HG03460 (cell line): ENCODE results near the gene RPS23.

Experiments
- ATAC-seq: cut with Tn5 transposase; IDR thresholded peaks from one replicate; pipeline ENCODE4 v1.9.1; 2021; ENCODE audit not compliant: unreplicated experiment

The RPS23 gene

GRCh38 chr5:82246960-82247574 lies 31.1 kb downstream of the RPS23 start:
- no peak for ATAC-seq

GRCh38 chr5:82244854-82245635 lies 33.1 kb downstream of the RPS23 start:
- ATAC-seq: no peak

- ATAC-seq: no peak
Observed at GRCh38 chr5:82244151-82244550, 34.0 kb downstream of the RPS23 start.

GRCh38 chr5:82234885-82235284 lies 43.3 kb downstream of the RPS23 start:
- ATAC-seq: no peak

GRCh38 chr5:82225525-82226172 lies 52.5 kb downstream of the RPS23 start:
- ATAC-seq: peak; percentile 85
